HG03039 (cell line): ENCODE results near the gene RNF121.

Experiments
- ATAC-seq: cut with Tn5 transposase; IDR thresholded peaks from one replicate; pipeline ENCODE4 v1.9.1; 2021; ENCODE audit warnings: mild to moderate bottlenecking, moderate library complexity; ENCODE audit not compliant: unreplicated experiment

RNF121 gene

DNA sequence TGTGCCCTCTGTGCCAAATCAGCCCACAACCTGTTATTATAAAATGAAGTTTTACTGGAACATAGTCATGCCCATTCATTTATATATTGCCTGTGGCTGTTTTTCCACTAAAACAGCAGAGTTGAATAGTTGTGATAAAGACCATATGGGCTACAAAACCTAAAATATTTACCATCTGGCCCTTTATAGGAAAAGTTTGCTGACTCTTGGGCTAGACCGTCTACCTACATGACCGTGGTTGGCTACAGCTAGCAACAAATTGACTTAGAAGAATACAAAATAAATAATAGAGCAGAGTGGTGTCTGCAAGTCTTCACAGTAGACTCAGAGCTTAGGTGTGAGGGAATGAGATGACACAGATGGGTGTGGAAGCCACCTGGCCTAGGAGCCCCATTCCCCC is 58.7 kb downstream of the RNF121 start:
- ATAC-seq = no peak

GRCh38 chr11:71988050-71988449 is 59.2 kb downstream of the RNF121 start:
- no peak for ATAC-seq

- no peak for ATAC-seq
These were observed 61.9 kb downstream of the RNF121 start for GRCh38 chr11:71990701-71991100.

DNA sequence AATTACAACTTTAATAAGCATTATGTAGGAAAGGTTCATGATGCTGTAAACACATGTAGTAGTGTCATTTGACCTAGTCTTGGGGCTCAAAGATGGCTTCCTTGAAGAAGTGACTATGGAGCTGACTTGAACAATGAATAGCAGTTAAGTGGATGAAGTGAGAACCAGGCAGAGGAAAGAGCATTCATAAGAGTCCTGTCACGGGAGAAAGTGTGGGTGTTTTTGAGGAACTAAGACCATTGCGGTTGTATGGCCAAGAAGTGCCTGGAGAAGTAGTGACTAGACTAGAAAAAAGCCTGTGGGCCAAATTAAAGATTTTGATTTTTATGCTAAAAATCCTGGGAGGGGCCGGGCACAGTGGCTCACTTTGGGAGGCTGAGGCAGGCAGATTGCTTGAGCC is 62.6 kb downstream of the RNF121 start:
- ATAC-seq = peak; percentile 60

GRCh38 chr11:71992136-71992730 is 63.4 kb downstream of the RNF121 start:
- ATAC-seq = no peak

DNA sequence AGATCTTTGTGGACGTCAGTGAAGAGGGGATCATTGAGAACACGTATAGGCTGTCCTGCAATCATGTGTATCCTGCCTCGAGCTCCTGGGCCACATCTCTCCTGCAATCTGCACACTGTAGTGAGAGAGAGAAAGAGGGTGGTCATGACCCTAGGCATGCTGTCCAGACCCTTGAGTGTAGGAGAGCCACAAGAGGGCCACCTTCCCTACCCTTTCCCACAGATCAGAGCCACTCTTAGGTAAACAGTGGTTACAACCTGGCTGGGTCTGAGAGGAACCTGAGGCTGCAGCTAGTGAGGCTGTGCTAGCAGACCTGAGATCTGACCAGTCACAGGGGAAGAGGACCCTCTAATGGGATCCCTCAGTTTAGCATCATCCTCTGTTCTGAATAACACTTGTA is 65.9 kb downstream of the RNF121 start:
- no peak for ATAC-seq

DNA sequence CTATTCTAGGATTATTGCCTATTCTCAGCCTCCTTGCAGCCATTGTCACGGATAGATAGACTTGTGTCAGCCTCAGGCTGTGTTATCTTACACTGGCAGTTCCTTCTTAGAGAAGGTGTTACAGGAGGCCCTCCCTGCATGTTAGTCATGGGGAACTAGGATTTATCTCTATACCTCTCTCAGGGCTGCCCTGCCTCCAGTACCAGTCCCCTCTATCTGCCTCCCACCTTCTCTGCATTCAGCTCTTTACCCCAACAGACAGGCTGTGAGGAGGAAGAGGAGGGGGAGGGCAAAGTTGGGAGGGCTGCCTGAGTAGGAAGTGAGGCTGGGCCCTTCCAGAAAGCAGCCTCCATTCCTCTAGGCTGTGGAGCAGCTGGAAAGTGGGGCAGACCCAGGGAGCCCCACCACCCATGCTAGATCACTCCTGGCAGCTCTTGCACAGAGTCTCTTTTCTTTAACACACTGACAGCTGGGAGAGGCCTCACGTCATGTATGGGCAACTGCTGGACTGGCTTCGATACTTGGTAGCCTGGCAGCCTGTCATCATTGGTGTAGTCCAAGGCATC is 67.0 kb downstream of the RNF121 start:
- no peak for ATAC-seq

- no peak for ATAC-seq
These were observed 67.7 kb downstream of the RNF121 start for GRCh38 chr11:71996517-71996916.

- ATAC-seq = no peak
These were observed 68.1 kb downstream of the RNF121 start for GRCh38 chr11:71996946-71997345.

GRCh38 chr11:71997594-71997993 is 68.7 kb downstream of the RNF121 start:
- no peak for ATAC-seq

DNA sequence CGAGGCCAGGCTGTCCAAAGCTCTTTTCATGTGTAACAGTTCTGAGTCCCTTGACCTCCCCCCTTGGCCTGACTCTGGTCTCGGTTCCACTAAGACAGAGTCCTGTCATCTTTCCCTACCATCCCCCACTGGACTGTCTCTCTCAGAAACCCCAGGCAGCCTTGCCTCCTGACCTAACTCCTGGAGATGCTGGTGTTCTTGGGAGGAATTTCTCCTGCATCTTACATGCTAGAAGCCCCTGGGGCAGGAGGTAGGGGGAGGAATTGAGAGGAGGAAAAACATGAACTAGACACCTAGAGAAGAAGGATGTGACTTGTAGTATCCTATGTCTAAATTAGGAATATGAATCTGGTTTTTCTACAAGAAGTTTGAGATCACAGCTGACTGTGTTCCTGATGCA is 69.2 kb downstream of the RNF121 start:
- no peak for ATAC-seq

DNA sequence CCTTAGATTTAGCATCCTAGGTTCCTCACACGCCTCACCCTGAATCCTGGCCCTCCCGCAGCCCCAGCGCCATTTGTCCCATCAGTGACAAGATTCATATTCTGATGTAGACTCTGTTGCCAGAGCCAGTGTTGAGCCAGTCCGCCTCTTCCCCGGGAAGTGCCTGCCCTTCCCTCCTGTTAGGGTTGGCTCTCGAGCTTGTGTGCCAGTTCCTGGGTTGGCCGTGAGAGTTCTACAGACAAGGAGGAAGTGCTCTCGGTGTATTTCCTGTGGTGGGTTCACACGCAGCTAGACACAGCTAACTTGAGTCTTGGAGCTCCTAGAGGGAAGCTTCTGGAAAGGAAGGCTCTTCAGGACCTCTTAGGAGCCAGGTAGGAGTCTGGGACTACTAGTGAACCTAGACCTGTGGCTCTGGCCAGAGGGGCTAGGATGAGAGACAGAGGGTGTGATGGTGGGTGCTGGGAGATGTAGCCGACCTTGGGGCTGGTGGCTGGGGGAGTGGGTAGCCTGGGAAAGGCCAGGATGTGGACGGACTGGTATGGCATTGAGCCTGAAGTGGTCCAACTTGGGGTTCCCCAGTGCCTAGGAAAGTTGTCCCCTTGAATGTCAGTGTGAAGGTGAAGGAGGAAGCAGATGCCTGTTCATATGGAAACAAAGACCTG is 69.9 kb downstream of the RNF121 start, which contains the start of gene IL18BP:
IL18BP (plus strand) TSS at position 261 of the 662 bp plus-strand sequence. CDS start 1,076 bp downstream, outside the sequence.
- ATAC-seq = no peak

DNA sequence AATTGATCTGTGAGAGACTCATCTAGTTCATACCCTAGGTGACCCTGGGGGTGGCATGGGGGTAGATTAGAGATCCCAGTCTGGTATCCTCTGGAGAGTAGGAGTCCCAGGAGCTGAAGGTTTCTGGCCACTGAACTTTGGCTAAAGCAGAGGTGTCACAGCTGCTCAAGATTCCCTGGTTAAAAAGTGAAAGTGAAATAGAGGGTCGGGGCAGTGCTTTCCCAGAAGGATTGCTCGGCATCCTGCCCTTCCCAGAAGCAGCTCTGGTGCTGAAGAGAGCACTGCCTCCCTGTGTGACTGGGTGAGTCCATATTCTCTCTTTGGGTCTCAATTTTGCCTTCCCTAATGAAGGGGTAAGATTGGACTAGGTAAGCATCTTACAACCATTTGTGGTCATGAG is 70.5 kb downstream of the RNF121 start:
- no peak for ATAC-seq

DNA sequence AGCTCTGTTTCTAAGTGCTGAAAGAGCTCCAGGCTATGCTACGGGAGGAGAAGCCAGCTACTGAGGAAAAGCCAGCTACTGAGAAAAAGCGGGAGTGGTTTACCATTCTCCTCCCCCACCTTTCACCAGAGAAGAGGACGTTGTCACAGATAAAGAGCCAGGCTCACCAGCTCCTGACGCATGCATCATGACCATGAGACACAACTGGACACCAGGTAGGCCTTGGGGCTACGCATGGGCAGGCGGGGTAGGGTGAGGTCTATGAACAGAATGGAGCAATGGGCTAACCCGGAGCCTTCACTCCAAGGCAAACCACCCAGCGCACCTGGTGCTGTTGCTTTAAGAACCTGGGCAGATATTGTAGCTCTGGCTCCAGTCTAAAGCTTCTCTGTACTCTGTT is 71.0 kb downstream of the RNF121 start:
- no peak for ATAC-seq

DNA sequence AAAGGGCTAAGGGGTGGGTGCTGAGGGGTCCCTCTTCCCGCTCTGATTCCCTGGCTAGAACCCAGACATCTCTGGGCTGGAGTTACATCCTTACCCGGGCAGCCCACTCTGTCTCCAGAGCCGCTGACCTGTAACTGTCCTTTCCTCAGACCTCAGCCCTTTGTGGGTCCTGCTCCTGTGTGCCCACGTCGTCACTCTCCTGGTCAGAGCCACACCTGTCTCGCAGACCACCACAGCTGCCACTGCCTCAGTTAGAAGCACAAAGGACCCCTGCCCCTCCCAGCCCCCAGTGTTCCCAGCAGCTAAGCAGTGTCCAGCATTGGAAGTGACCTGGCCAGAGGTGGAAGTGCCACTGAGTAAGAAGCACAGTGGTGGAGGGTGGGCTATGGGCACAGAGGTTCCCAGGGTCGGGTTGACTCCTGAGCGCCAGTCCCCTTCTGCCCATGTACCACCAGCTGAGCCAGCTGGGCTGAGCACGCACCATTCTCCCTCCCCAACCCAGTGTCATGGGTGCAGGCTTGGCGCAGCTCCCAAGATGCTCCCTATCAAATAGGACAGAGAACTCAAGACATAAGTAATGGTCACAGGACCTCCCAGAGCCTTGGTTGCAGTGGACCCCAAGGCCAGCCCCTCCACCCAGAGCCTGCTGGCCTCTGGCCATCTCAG is 71.5 kb downstream of the RNF121 start:
- no peak for ATAC-seq

GRCh38 chr11:72001285-72001684 is 72.4 kb downstream of the RNF121 start:
- ATAC-seq = no peak

GRCh38 chr11:72001834-72002591 is 73.2 kb downstream of the RNF121 start:
- no peak for ATAC-seq

DNA sequence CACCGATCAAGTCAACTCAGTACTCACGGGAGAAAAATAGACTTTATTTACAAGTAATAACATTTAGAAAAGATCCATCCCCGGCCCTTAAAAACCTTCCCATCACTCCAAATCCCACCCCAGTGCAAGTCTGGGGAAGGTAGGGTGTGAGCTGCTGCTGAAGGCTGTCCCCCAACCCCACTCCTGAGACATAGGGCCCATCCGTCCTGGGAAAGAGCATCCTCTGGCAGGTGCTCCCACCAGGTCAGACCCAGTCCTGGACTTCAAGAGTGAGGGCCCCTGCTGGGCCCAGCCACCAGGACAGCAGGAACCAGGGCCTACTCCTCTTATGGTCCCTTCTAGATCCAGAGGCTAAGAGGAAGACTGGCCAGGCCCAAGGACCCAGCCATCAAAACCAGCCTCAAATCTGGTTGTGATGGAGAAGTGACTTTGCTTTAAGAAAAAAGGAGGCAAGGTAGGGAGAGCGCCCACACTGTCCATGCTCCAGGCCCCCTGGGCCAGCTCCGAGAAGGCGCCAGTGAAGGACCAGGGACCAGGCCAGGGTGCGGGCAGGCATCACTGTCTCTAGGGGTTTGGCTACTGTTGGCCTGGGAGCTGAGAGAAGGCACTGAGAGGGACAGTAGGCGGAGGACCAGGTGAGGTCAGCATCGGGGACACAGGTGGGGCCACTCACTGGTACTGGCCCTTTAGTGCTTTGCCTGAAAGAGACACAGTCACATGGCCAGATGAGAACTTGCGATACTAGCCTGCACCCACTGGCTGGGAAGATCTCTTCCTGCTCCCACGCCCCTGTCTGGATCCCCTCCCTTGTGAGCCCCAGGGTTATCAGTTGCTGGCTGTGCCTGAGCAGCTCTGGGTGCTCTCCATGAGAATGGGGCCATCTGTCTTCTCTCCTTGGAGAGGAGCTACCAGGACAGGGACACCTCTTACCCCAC is 74.3 kb downstream of the RNF121 start:
- no peak for ATAC-seq

- ATAC-seq = no peak
These were observed 74.9 kb downstream of the RNF121 start for GRCh38 chr11:72003776-72004171.
